Measurements from ENCODE around the gene G6PD. TPM values are rescaled to one million over a fixed set of nuclear protein-coding genes. Genes with fewer than 3 reads are reported as not detected.
A peak's percentile ranks its signal among the peaks of the same experiment; 100 is the strongest.

The G6PD gene
- total and polyA plus RNA-seq, 2 of the 4 experiments (the other 2 are of a cell fraction), result 77.1 to 213 TPM

- no peak overlapping the region for H2AK5ac ChIP-seq (ENCODE audit: low read depth, low read length)
- H4K91ac ChIP-seq (ENCODE audit: insufficient read depth, low read depth, low read length), result no peak overlapping the region
- H3K9ac ChIP-seq (ENCODE audit: low read depth, low read length), result no peak overlapping the region
- H2BK5ac ChIP-seq (ENCODE audit: low read depth, low read length, poor library complexity, severe bottlenecking), result no peak overlapping the region
- in situ Hi-C loops (cut with MboI; ENCODE audit: low sequenced_read_pairs) (no loop called here), dilution Hi-C loops (cut with HindIII; ENCODE audit: low sequenced_read_pairs, unreplicated experiment) (no loop called here), intact Hi-C loops (cut with micrococcal nuclease) (no loop called here)
- H3K4me3 ChIP-seq (ENCODE audit: insufficient read depth, low read depth, low read length), result no peak overlapping the region
- no peak overlapping the region for H4K8ac ChIP-seq (ENCODE audit: low read depth in 2 of 2, low read length in 2 of 2)
- no peak overlapping the region for H2BK120ac ChIP-seq (ENCODE audit: low read depth, low read length)
- no peak overlapping the region for H4K5ac ChIP-seq (ENCODE audit: low read depth, low read length)
- no peak overlapping the region for H3K14ac ChIP-seq (replicated peaks; ENCODE audit: low read depth, low read length)
- no peak overlapping the region for H2BK20ac ChIP-seq (ENCODE audit: low read depth, low read length)
- H2BK15ac ChIP-seq (ENCODE audit: low read depth, low read length), result no peak overlapping the region
- no peaks in the 10 kb centered on the region for H3K9me3 ChIP-seq (ENCODE audit: control insufficient read depth, insufficient read depth, low read length)
- H3K4me2 ChIP-seq (ENCODE audit: low read depth, low read length), result no peak overlapping the region
- H3K27ac ChIP-seq (ENCODE audit: insufficient read depth, low read length), result no peak overlapping the region
- H3K27me3 ChIP-seq (ENCODE audit: control insufficient read depth, insufficient read depth, low read length), result no peaks in the 10 kb centered on the region
- H2AFZ ChIP-seq (replicated peaks; ENCODE audit: low read length, poor library complexity), result no peak overlapping the region
- peaks cover 2% of the 10 kb centered on the region; the same call in 1 of the 2 replicates for H3K4me1 ChIP-seq (ENCODE audit: control insufficient read depth, insufficient read depth, low read length)
- no peak overlapping the region for H3K23ac ChIP-seq (ENCODE audit: low read depth, low read length)
- peak overlapping the region; percentile 47 for H2AK9ac ChIP-seq (replicated peaks; ENCODE audit: low read depth, low read length, poor library complexity)
- DNase-seq (no peak), ATAC-seq (ENCODE audit: low read depth) (no peak)
- ChIA-PET POLR2A (ENCODE audit: unreplicated experiment) (no interaction called here), CTCF (no interaction called here)
- H3K56ac ChIP-seq (ENCODE audit: extremely low read depth, insufficient read depth, low read length), result no peak overlapping the region
- no TSS peak for BruUV-seq (replicated peaks)
- no peak overlapping the region for H3K18ac ChIP-seq (ENCODE audit: low read depth, low read length)
- WGBS, 2 experiments (ENCODE audit: extremely low coverage in 2 of 2, insufficient read length in 1 of 2), result 49% methylated on average over 4 of the region's 7 CpGs; no CpG with 5 or more reads in 1 of the 2 experiments
- peaks cover 3 to 23% of the 10 kb centered on the region in 2 experiments; a peak in 3 of 4 replicates for H3K79me1 ChIP-seq (ENCODE audit: low read depth in 1 of 2, low read length in 2 of 2)
- no peak overlapping the region for H3K4ac ChIP-seq (ENCODE audit: low read depth, low read length)
- H3K9me1 ChIP-seq (ENCODE audit: insufficient read depth, low read length), result no peaks in the 10 kb centered on the region
- peaks cover 4% of the 10 kb centered on the region; the same call in 1 of the 2 replicates for H4K20me1 ChIP-seq (ENCODE audit: insufficient read depth, low read length)
- H3K36me3 ChIP-seq (ENCODE audit: control insufficient read depth, insufficient read depth, low read length), result peaks cover 14% of the 10 kb centered on the region; the same call in 1 of the 2 replicates
- TF ChIP-seq RFX5 (IDR thresholded peaks at IDR 0.05; ENCODE audit: low read depth, low read length) (no peak), MXI1 (IDR thresholded peaks at IDR 0.05; ENCODE audit: borderline replicate concordance, low read depth, low read length) (no peak), CTCF (conservative IDR thresholded peaks at IDR 0.05; ENCODE audit: low read depth, low read length) (no peak), NFE2L2 (IDR thresholded peaks at IDR 0.05; ENCODE audit: low read depth, low read length) (no peak), RCOR1 (IDR thresholded peaks at IDR 0.05; ENCODE audit: insufficient replicate concordance, low read length) (no peak), POLR2A (IDR thresholded peaks at IDR 0.05; ENCODE audit: low read depth, low read length) (no peak), FOS (IDR thresholded peaks at IDR 0.05; ENCODE audit: low read depth, low read length) (no peak), MAFK (IDR thresholded peaks at IDR 0.05; ENCODE audit: low read depth, low read length) (no peak), CHD1 (IDR thresholded peaks at IDR 0.05; ENCODE audit: low read depth, low read length) (no peak), RAD21 (IDR thresholded peaks at IDR 0.05; ENCODE audit: low read length) (no peak), CEBPB (IDR thresholded peaks at IDR 0.05; ENCODE audit: low read depth, low read length) (no peak), BHLHE40 (IDR thresholded peaks at IDR 0.05; ENCODE audit: low read depth, low read length) (no peak), MAZ (IDR thresholded peaks at IDR 0.05; ENCODE audit: borderline replicate concordance, low read depth, low read length) (no peak), ELK1 (IDR thresholded peaks at IDR 0.05; ENCODE audit: borderline replicate concordance, low read depth, low read length) (no peak), SMC3 (IDR thresholded peaks at IDR 0.05; ENCODE audit: low read depth, low read length) (no peak)
- TF ChIP-seq, protein P1, sequence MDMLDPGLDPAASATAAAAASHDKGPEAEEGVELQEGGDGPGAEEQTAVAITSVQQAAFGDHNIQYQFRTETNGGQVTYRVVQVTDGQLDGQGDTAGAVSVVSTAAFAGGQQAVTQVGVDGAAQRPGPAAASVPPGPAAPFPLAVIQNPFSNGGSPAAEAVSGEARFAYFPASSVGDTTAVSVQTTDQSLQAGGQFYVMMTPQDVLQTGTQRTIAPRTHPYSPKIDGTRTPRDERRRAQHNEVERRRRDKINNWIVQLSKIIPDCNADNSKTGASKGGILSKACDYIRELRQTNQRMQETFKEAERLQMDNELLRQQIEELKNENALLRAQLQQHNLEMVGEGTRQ (IDR thresholded peaks at IDR 0.05; ENCODE audit: low read depth, low read length), result no peak
Measured at GRCh38 chrX:154483325-154483724, 63.3 kb downstream of the G6PD start.
